RWPE2 (cell line): Measurements from ENCODE around the gene DGKA.

Source experiments
- ATAC-seq: fragments of 200-7000 bp; cut with Tn5 transposase; 3 replicates; pipeline ENCODE4 v1.9.1; 2021; ENCODE audit warnings: low read depth
- DNase-seq: peaks from one replicate; pipeline ENCODE4 v3.0.0-alpha.2; 2020; ENCODE audit warnings: low spot score
- H3K27ac ChIP-seq: fragments of 450-650 bp; 2 replicates; pipeline ENCODE4 v1.5.1; 2017; ENCODE audit warnings: mild to moderate bottlenecking; ENCODE audit not compliant: poor library complexity, severe bottlenecking
- H3K27me3 ChIP-seq: fragments of 250-450 bp; sonication (Bioruptor Pico); 2 replicates; pipeline ENCODE4 v1.5.1; 2021; ENCODE audit warnings: mild to moderate bottlenecking, moderate library complexity; ENCODE audit not compliant: insufficient read depth, poor library complexity, severe bottlenecking
- H3K36me3 ChIP-seq: fragments of 250-450 bp; sonication (Bioruptor Pico); 2 replicates; pipeline ENCODE4 v1.5.1; 2020; ENCODE audit warnings: low read depth, mild to moderate bottlenecking, moderate library complexity
- H3K4me1 ChIP-seq: fragments of 250-450 bp; sonication (Bioruptor Pico); 2 replicates; pipeline ENCODE4 v1.5.1; 2021; ENCODE audit warnings: mild to moderate bottlenecking, moderate library complexity; ENCODE audit not compliant: insufficient read depth, poor library complexity, severe bottlenecking
- H3K4me3 ChIP-seq: fragments of 250-450 bp; sonication (Bioruptor Pico); 2 replicates; pipeline ENCODE4 v1.5.1; 2021; ENCODE audit warnings: mild to moderate bottlenecking, moderate library complexity; ENCODE audit not compliant: severe bottlenecking
- H3K9me3 ChIP-seq: fragments of 250-450 bp; sonication (Bioruptor Pico); 2 replicates; pipeline ENCODE4 v1.5.1; 2021; ENCODE audit warnings: mild to moderate bottlenecking, moderate library complexity; ENCODE audit not compliant: severe bottlenecking
- CTCF ChIP-seq: fragments of 450-650 bp; IDR thresholded peaks from one replicate; pipeline ENCODE4 v1.5.1; 2017; ENCODE audit warnings: mild to moderate bottlenecking, moderate library complexity; ENCODE audit not compliant: poor library complexity, severe bottlenecking

DGKA gene

GRCh38 chr12:55966408-55967281 is 35.7 kb downstream of the DGKA start, which contains the start of gene CDK2:
CDK2 (plus strand) TSS chr12:55966830; CDS start chr12:55967009, 179 bp downstream.
- Histone ChIP-seq H3K36me3 (peaks cover 31% of the 10 kb centered on the region), H3K27me3 (no peaks in the 10 kb centered on the region), H3K4me3 (peak within 1 kb of the TSS; percentile 92), H3K27ac (peak within 1 kb of the TSS; percentile 57), H3K9me3 (no peaks in the 10 kb centered on the region), H3K4me1 (peaks cover 12% of the 10 kb centered on the region)
- ATAC-seq (peak; percentile 85), DNase-seq (peak; percentile 91)
- TF ChIP-seq CTCF: no peak

GRCh38 chr12:55969356-55969755 is 38.4 kb downstream of the DGKA start:
- DNase-seq (no peak), ATAC-seq (no peak)
- Histone ChIP-seq H3K27ac (peak overlapping the region; percentile 57), H3K36me3 (peaks cover 38% of the 10 kb centered on the region), H3K9me3 (no peaks in the 10 kb centered on the region), H3K27me3 (no peaks in the 10 kb centered on the region), H3K4me1 (peaks cover 20% of the 10 kb centered on the region), H3K4me3 (no peak overlapping the region)
- no peak for TF ChIP-seq CTCF

- no peak for TF ChIP-seq CTCF
- peaks cover 38% of the 10 kb centered on the region for H3K36me3 ChIP-seq
- no peak for ATAC-seq
- peak overlapping the region; percentile 86 for H3K27ac ChIP-seq
- no peaks in the 10 kb centered on the region for H3K27me3 ChIP-seq
- H3K9me3 ChIP-seq: no peaks in the 10 kb centered on the region
- no peak for DNase-seq
- H3K4me3 ChIP-seq: no peak overlapping the region
- H3K4me1 ChIP-seq: peaks cover 20% of the 10 kb centered on the region
Measured at GRCh38 chr12:55970775-55971174, 39.8 kb downstream of the DGKA start.

- Histone ChIP-seq H3K27me3 (no peaks in the 10 kb centered on the region), H3K36me3 (peaks cover 45% of the 10 kb centered on the region), H3K27ac (peak overlapping the region; percentile 86), H3K4me3 (no peak overlapping the region), H3K9me3 (no peaks in the 10 kb centered on the region), H3K4me1 (peaks cover 15% of the 10 kb centered on the region)
- TF ChIP-seq CTCF: no peak
- DNase-seq (no peak), ATAC-seq (peak; percentile 12; the same call in 2 of the 3 replicates)
Measured at GRCh38 chr12:55972042-55972441, 41.1 kb downstream of the DGKA start.

GRCh38 chr12:55972456-55972855 is 41.5 kb downstream of the DGKA start:
- Histone ChIP-seq H3K9me3 (no peaks in the 10 kb centered on the region), H3K4me3 (peak overlapping the region; percentile 33), H3K36me3 (peaks cover 47% of the 10 kb centered on the region), H3K27ac (peak overlapping the region; percentile 86), H3K4me1 (peaks cover 15% of the 10 kb centered on the region), H3K27me3 (no peaks in the 10 kb centered on the region)
- DNase-seq (no peak), ATAC-seq (no peak)
- no peak for TF ChIP-seq CTCF
